22Rv1 (cell line): Measurements from ENCODE around the gene ARL15.
"Not testable (repeated sequence)": the region's sequence is repeated elsewhere in the genome, so short reads cannot be mapped to it uniquely, and the experiment has no call there.

ENCODE experiments used
- H3K27ac ChIP-seq: fragments of 450-650 bp; 2 replicates; pipeline ENCODE4 v1.5.1; 2017
- ZFX ChIP-seq: fragments of 450-650 bp; IDR thresholded peaks from 2 replicates; pipeline ENCODE4 v1.6.1; 2017; ENCODE audit warnings: antibody characterized with exemption, borderline replicate concordance
- TF ChIP-seq, protein P1 (sequence below): fragments of 450-650 bp; IDR thresholded peaks from 2 replicates; pipeline ENCODE4 v1.5.1; 2017; ENCODE audit warnings: mild to moderate bottlenecking

The ARL15 gene

DNA sequence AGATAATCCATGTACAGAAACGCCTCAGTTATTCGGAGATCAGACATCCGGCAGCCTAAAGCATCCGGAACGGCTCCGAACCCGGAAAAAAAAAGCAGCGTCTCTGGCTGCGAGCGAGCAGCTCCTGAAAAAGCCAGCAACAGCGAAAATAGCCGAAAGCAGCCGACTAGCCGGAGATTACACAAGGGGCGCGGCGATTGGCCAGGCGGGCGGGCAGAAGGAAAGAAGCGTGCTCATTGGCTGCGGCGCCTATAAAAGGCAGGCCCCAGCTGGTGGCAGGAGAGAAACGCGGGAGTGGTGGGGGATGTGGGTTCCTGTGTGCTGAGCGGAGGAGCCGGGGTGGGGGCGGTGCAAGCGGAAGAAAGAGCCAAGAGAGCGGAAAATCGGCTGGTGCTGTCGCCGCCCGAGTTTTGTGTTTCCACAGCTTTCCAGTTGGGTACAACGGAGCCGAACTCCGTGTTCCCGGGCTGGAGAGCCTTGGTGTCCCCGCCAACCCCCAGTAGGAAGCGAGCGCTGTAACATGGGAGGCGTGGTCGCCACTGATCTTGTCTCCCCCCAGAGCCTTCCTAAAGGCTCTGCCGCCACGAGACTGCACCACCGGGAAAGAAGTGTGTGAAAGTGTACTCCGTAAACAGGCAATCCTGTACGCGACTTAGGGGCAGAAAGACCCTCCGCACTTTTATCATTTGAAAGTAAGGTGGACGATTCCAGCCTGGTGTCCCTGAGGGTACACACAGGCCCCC lies at the start of gene ARL15:
ARL15 (minus strand) TSS at position 141 of the 743 bp plus-strand sequence.
- H3K27ac ChIP-seq, result peak within 1 kb of the TSS; percentile 38; the same call in 1 of the 2 replicates
- TF ChIP-seq ZFX, result no peak
- TF ChIP-seq, protein P1, sequence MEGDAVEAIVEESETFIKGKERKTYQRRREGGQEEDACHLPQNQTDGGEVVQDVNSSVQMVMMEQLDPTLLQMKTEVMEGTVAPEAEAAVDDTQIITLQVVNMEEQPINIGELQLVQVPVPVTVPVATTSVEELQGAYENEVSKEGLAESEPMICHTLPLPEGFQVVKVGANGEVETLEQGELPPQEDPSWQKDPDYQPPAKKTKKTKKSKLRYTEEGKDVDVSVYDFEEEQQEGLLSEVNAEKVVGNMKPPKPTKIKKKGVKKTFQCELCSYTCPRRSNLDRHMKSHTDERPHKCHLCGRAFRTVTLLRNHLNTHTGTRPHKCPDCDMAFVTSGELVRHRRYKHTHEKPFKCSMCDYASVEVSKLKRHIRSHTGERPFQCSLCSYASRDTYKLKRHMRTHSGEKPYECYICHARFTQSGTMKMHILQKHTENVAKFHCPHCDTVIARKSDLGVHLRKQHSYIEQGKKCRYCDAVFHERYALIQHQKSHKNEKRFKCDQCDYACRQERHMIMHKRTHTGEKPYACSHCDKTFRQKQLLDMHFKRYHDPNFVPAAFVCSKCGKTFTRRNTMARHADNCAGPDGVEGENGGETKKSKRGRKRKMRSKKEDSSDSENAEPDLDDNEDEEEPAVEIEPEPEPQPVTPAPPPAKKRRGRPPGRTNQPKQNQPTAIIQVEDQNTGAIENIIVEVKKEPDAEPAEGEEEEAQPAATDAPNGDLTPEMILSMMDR, result no peak

DNA sequence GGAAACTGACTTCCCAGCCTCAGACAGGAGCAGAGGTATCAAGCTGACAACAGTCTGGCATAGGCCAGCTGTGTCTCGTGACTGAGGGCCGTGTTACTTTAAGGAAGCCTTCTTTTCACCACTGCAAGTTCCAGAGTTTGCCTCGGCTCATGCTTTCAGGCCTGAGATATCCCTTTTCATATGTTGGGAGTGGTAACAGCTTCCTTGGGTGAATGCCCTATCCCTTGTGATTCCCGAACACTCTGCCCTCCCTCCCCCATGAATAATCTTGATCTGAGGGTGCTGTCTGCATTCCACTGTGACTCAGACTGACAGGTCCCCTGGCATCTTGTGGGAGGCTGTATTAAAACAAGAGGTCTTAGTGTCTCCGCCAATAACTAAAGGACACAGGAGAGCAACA lies 49.7 kb upstream of the ARL15 start:
- H3K27ac ChIP-seq, result no peak overlapping the region
- TF ChIP-seq, protein P1, result no peak
- TF ChIP-seq ZFX, result no peak

DNA sequence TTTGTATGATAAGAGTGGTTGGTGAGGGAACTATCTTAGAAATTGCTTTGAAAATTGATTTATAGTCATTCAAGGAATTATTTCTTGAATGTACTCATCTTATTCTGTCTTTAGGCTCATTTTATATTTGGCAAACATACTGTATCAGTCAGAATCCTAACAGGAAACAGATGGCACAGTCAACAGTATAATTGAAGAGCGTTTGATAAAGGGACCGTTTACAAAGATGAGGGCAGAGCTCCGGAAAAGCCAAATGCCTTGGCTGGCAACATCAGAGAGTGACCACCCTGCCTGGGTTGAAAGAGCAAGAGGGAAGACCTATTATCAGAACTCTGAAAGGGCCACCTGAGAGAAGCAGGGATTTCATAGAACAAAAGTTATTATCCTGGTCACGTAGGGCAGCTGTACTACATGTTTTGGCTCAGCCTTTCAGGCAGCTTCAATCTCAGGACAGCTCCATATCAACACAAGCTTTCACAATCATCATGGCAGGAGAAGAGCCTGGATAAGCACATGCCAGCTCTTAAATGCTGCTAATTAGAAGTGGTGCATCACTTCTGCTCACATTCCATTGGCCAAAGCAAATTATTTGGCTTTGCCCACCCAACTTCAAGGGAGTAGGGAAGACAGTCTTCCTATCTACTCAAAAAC lies 47.2 kb upstream of the ARL15 start:
- no peak overlapping the region for H3K27ac ChIP-seq
- TF ChIP-seq, protein P1, result no peak
- no peak for TF ChIP-seq ZFX

GRCh38 chr5:54353933-54354564 lies 43.7 kb upstream of the ARL15 start:
- not testable (repeated sequence) for H3K27ac ChIP-seq

DNA sequence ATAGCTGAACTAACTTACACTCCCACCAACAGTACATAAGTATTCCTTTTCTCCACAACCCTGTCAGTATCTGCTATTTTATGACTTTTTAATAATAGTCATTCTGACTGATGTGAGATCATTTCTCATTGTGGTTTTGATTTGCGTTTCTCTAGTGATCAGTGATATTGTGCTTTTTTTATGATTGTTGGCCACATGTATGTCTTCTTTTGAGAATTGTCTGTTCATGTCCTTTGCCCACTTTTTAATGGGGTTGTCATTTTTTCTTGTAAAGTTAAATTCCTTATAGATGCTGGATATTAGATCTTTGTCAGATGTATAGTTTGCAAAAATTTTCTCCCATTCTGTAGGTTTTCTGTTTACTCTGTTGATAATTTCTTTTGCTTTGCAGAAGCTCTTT lies 42.2 kb upstream of the ARL15 start:
- H3K27ac ChIP-seq, result not testable (repeated sequence)

- H3K27ac ChIP-seq, result no peak overlapping the region
- TF ChIP-seq ZFX, result no peak
- TF ChIP-seq, protein P1, result no peak
Measured at GRCh38 chr5:54347221-54347865, 37.0 kb upstream of the ARL15 start.

GRCh38 chr5:54344653-54345052 lies 34.3 kb upstream of the ARL15 start:
- H3K27ac ChIP-seq, result no peak overlapping the region
- TF ChIP-seq, protein P1, result no peak
- TF ChIP-seq ZFX, result no peak

GRCh38 chr5:54341971-54342370 lies 31.6 kb upstream of the ARL15 start:
- no peak for TF ChIP-seq ZFX
- TF ChIP-seq, protein P1, result no peak

More at GRCh38 chr5:54341971-54342370, 31.6 kb upstream of the ARL15 start:
- H3K27ac ChIP-seq, result no peak overlapping the region
